Measurements from ENCODE around the gene ADAMTS20. TPM values are rescaled to one million over a fixed set of nuclear protein-coding genes. Genes with fewer than 3 reads are reported as not detected.

ADAMTS20 gene
- total and polyA plus RNA-seq, 10 of the 15 experiments (the other 5 are each of a cell fraction or from before 2014, with no cell fraction given): 0.33 TPM; not detected in 9

- in situ Hi-C loops (cut with MboI): no loop called here
- Histone ChIP-seq H3K9me3 (replicated peaks; ENCODE audit: control insufficient read depth, insufficient read depth, low read length) (no peaks in the 10 kb centered on the region; the same call in 2 of the 3 replicates), H3K9ac (ENCODE audit: control insufficient read depth, insufficient read depth, low read length) (no peak overlapping the region), H3K4me2 (ENCODE audit: control insufficient read depth, insufficient read depth) (no peak overlapping the region), H3K79me2 (ENCODE audit: control insufficient read depth, insufficient read depth, low read length) (no peaks in the 10 kb centered on the region), H3K4me3 (no peak overlapping the region), H3K36me3 (ENCODE audit: control insufficient read depth in 2 of 2, insufficient read depth in 2 of 2, low read length in 1 of 2) (no peaks in the 10 kb centered on the region), H3K27me3 (replicated peaks in 1 of 2; ENCODE audit: control insufficient read depth in 2 of 2, insufficient read depth in 2 of 2, low read length in 1 of 2) (no peaks in the 10 kb centered on the region), H3K4me1 (ENCODE audit: control insufficient read depth, insufficient read depth, low read length) (no peaks in the 10 kb centered on the region), H4K20me1 (ENCODE audit: control insufficient read depth, insufficient read depth) (no peaks in the 10 kb centered on the region), H2AFZ (ENCODE audit: control insufficient read depth, low read depth, low read length) (no peak overlapping the region), H3K27ac (ENCODE audit: control insufficient read depth, insufficient read depth) (no peak overlapping the region)
- RAD21 ChIA-PET (ENCODE audit: unreplicated experiment): no interaction called here
- SMC1A ChIA-PET (ENCODE audit: uncharacterized antibody, unreplicated experiment): interaction anchor here (0.6 kb wide), 1 partner anchor 90 kb away, joined by 3 read pairs; no protein-coding TSS in a partner anchor
- FAIRE-seq (no peak), DNase-seq (ENCODE audit: low read depth, low spot score) (no peak), ATAC-seq (no peak)
- TF ChIP-seq CBX3 (IDR thresholded peaks at IDR 0.05; ENCODE audit: borderline replicate concordance, low read depth): no peak
- no peak for TF ChIP-seq KAT2A (conservative IDR thresholded peaks at IDR 0.05; ENCODE audit: control insufficient read depth, low read depth, low read length)
- no peak for TF ChIP-seq ZNF384 (IDR thresholded peaks at IDR 0.05; ENCODE audit: borderline replicate concordance, low read depth, low read length)
- TF ChIP-seq E2F4 (IDR thresholded peaks at IDR 0.05; ENCODE audit: low read depth, low read length): no peak
- TF ChIP-seq IKZF1 (conservative IDR thresholded peaks at IDR 0.05): no peak
- no peak for TF ChIP-seq ESRRA (IDR thresholded peaks at IDR 0.05; ENCODE audit: low read length)
- no peak for TF ChIP-seq NFYB (IDR thresholded peaks at IDR 0.05; ENCODE audit: insufficient read depth, low read depth, low read length)
- no peak for TF ChIP-seq MEF2B (IDR thresholded peaks at IDR 0.05; ENCODE audit: partially characterized antibody, poor library complexity, severe bottlenecking)
- no peak for TF ChIP-seq CREB1 (IDR thresholded peaks at IDR 0.05; ENCODE audit: low read depth)
- no peak for TF ChIP-seq ASH2L (IDR thresholded peaks at IDR 0.05; ENCODE audit: borderline replicate concordance, low read depth)
- TF ChIP-seq POLR2AphosphoS2 (IDR thresholded peaks at IDR 0.05; ENCODE audit: low read depth, low read length): no peak
- TF ChIP-seq MXI1 (IDR thresholded peaks at IDR 0.05; ENCODE audit: low read depth, low read length): no peak
- TF ChIP-seq CUX1 (IDR thresholded peaks at IDR 0.05; ENCODE audit: insufficient replicate concordance, low read depth, low read length): no peak
- TF ChIP-seq CBFB (IDR thresholded peaks at IDR 0.05; ENCODE audit: low read depth): no peak
- CTCF ChIA-PET: interaction anchor here (1.2 kb wide), 1 partner anchor 9 kb away, joined by 3 read pairs; no protein-coding TSS in a partner anchor
- 0% methylated on average over 1 of the region's 1 CpG for WGBS (ENCODE audit: insufficient coverage, insufficient replicate concordance, low lambda C conversion rate, missing lambda C conversion rate)
- POLR2A ChIA-PET: no interaction called here
- intact Hi-C loops (cut with micrococcal nuclease; ENCODE audit: unreplicated experiment): no loop called here
- BruUV-seq (replicated peaks): no TSS peak
These were observed 207.0 kb downstream of the ADAMTS20 start for GRCh38 chr12:43345023-43345422.

Data from GM12878 (cell line).